B cell (primary cell): Measurements from ENCODE around the gene PTPRN2.

Experiments
- CTCF ChIP-seq: fragments of 200-600 bp; IDR thresholded peaks from one replicate; pipeline ENCODE4 v1.8.0; 2022; ENCODE audit warnings: antibody characterized with exemption, mild to moderate bottlenecking
- EZH2 ChIP-seq: IDR thresholded peaks from 2 replicates; pipeline ENCODE4 v1.6.1; 2012; ENCODE audit warnings: borderline replicate concordance, low read depth, mild to moderate bottlenecking, moderate library complexity, low read length; ENCODE audit not compliant: insufficient read depth, poor library complexity, severe bottlenecking

GRCh38 chr7:158204453-158204852, 383.2 kb downstream of the PTPRN2 start:
- TF ChIP-seq CTCF (no peak), EZH2 (no peak)
